HG02798 (cell line): ENCODE data around the gene SRCAP.
"Not testable (repeated sequence)": the region's sequence is repeated elsewhere in the genome, so short reads cannot be mapped to it uniquely, and the experiment has no call there.

Source experiments
- ATAC-seq: cut with Tn5 transposase; IDR thresholded peaks from one replicate; pipeline ENCODE4 v1.9.1; 2021; ENCODE audit warnings: mild to moderate bottlenecking; ENCODE audit not compliant: unreplicated experiment, poor library complexity

The SRCAP gene

GRCh38 chr16:30663038-30663437, 35.9 kb upstream of the SRCAP start:
- no peak for ATAC-seq

GRCh38 chr16:30663820-30664219, 35.2 kb upstream of the SRCAP start:
- ATAC-seq: no peak

- no peak for ATAC-seq
Measured at GRCh38 chr16:30664616-30665109, 34.3 kb upstream of the SRCAP start.

GRCh38 chr16:30665155-30665829, 33.7 kb upstream of the SRCAP start:
- no peak for ATAC-seq

- ATAC-seq: no peak
Measured at GRCh38 chr16:30665830-30666190, 33.2 kb upstream of the SRCAP start.

- no peak for ATAC-seq
Measured at GRCh38 chr16:30666681-30667080, 32.3 kb upstream of the SRCAP start.

- no peak for ATAC-seq
Measured at GRCh38 chr16:30667361-30667905, 31.5 kb upstream of the SRCAP start.

- no peak for ATAC-seq
Measured at GRCh38 chr16:30668393-30668792, 30.6 kb upstream of the SRCAP start.

GRCh38 chr16:30669026-30669902, 29.7 kb upstream of the SRCAP start:
- no peak for ATAC-seq

GRCh38 chr16:30669903-30670824, 28.8 kb upstream of the SRCAP start:
- ATAC-seq: no peak

GRCh38 chr16:30675143-30675542, 23.8 kb upstream of the SRCAP start:
- no peak for ATAC-seq

GRCh38 chr16:30677931-30678585, 20.9 kb upstream of the SRCAP start:
- no peak for ATAC-seq

- ATAC-seq: no peak
Measured at GRCh38 chr16:30678586-30678970, 20.4 kb upstream of the SRCAP start.

GRCh38 chr16:30680326-30680725, 18.6 kb upstream of the SRCAP start:
- no peak for ATAC-seq

- ATAC-seq: no peak
Measured at GRCh38 chr16:30688701-30689100, 10.3 kb upstream of the SRCAP start.

- no peak for ATAC-seq
Measured at GRCh38 chr16:30691907-30692306, 7.1 kb upstream of the SRCAP start.

- no peak for ATAC-seq
Measured at GRCh38 chr16:30692396-30693064, 6.4 kb upstream of the SRCAP start.

GRCh38 chr16:30694926-30695693, 3.9 kb upstream of the SRCAP start:
- no peak for ATAC-seq

GRCh38 chr16:30696646-30697045, 2.3 kb upstream of the SRCAP start:
- not testable (repeated sequence) for ATAC-seq
